Karpas-422 (cell line): Measurements from ENCODE around the gene NRIP2. TPM values are rescaled to one million over a fixed set of nuclear protein-coding genes. Genes with fewer than 3 reads are reported as not detected.

Experiments
- DNase-seq: peaks from one replicate; pipeline ENCODE4 v3.0.0-alpha.2; 2015
- H2AFZ ChIP-seq: fragments of 200-600 bp; sonication (generic); 2 replicates; pipeline ENCODE4 v1.6.1; 2014; ENCODE audit warnings: antibody characterized with exemption, low read length, mixed read lengths
- H3K27ac ChIP-seq: fragments of 200-600 bp; sonication (generic); 2 replicates; pipeline ENCODE4 v1.5.1; 2014; ENCODE audit warnings: mild to moderate bottlenecking, low read length, moderate library complexity
- H3K27me3 ChIP-seq: fragments of 200-600 bp; sonication (generic); 2 replicates; pipeline ENCODE4 v1.6.1; 2014; ENCODE audit warnings: low read length, mixed read lengths
- H3K36me3 ChIP-seq: fragments of 200-600 bp; sonication (generic); 2 replicates; pipeline ENCODE4 v1.6.1; 2014; ENCODE audit warnings: low read length, mixed read lengths; ENCODE audit not compliant: insufficient read depth
- H3K4me1 ChIP-seq: fragments of 200-600 bp; sonication (generic); 2 replicates; pipeline ENCODE4 v1.6.1; 2014; ENCODE audit warnings: mild to moderate bottlenecking, low read length, mixed read lengths
- H3K4me2 ChIP-seq: fragments of 200-600 bp; sonication (generic); 2 replicates; pipeline ENCODE4 v1.6.1; 2014; ENCODE audit warnings: low read length, low read depth, mild to moderate bottlenecking; ENCODE audit not compliant: poor library complexity, severe bottlenecking
- H3K4me3 ChIP-seq: fragments of 200-600 bp; sonication (generic); 2 replicates; pipeline ENCODE4 v1.5.1; 2014; ENCODE audit warnings: mild to moderate bottlenecking, antibody characterized with exemption, low read length, mixed read lengths
- H3K79me2 ChIP-seq: fragments of 200-600 bp; sonication (generic); 2 replicates; pipeline ENCODE4 v1.6.1; 2014; ENCODE audit warnings: mild to moderate bottlenecking, low read length, mixed read lengths
- H3K9ac ChIP-seq: fragments of 200-600 bp; sonication (generic); 2 replicates; pipeline ENCODE4 v1.6.0; 2014; ENCODE audit warnings: low read length
- H3K9me2 ChIP-seq: fragments of 200-600 bp; sonication (generic), shearing (Covaris generic); replicated peaks from 2 replicates; pipeline ENCODE4 v1.6.0; 2014; ENCODE audit warnings: mild to moderate bottlenecking, low read length, moderate library complexity; ENCODE audit not compliant: insufficient read depth
- H3K9me3 ChIP-seq: fragments of 300-700, 200-600 bp; sonication (generic); 2 replicates; pipeline ENCODE4 v1.6.1; 2014; ENCODE audit warnings: low read length, mixed read lengths
- H4K20me1 ChIP-seq: fragments of 200-600 bp; sonication (generic); 2 replicates; pipeline ENCODE4 v1.6.1; 2014; ENCODE audit warnings: mild to moderate bottlenecking, antibody characterized with exemption, low read length, low read depth; ENCODE audit not compliant: insufficient read depth
- total RNA-seq: library from RNA; depleted of rRNA; stranded (reverse); fragments of >200 nt; shearing (Covaris generic); gene quantifications from 2 replicates; pipeline ENCODE4 v1.2.3, GENCODE V29; 2014; ENCODE audit warnings: low replicate concordance

Gene NRIP2
- total RNA-seq, 1 experiment from 2014 or later: not detected

DNA sequence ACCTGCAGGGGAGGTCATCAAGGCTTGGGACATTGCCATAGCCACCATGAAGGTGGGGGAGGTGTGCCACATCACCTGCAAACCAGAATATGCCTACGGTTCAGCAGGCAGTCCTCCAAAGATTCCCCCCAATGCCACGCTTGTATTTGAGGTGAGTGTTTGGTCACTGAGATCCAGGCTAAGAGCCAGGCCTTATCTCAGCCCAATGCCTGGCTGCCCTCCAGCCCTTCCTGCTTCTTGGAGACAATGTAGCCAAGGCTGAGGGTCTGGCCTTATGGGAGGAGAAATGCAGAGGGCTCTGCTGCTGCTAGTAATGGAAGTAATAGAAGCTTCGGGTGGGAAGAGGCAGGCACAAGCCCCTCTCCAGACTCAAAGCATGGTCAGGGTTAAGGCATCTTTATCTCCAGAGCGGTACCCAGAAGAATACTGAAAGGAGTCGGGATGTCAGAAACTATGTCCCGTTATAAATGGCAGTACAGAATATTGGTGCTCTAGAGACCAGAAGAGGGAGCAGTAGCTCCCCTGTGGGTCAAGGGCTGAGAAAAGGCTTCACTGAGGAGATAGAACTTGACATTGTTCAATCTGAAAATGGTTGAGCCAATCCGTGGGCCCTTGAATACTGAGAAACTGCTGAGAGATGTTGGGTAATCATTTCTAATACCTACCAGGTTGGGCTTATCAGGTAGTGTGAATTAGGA, 37.0 kb downstream of the NRIP2 start:
- Histone ChIP-seq H3K36me3 (peaks cover 64% of the 10 kb centered on the region), H3K9me3 (no peaks in the 10 kb centered on the region), H3K79me2 (peaks cover 44% of the 10 kb centered on the region), H3K4me2 (no peak overlapping the region), H3K4me1 (peaks cover 20% of the 10 kb centered on the region), H3K4me3 (no peak overlapping the region), H3K9me2 (no peaks in the 10 kb centered on the region), H4K20me1 (peaks cover 37% of the 10 kb centered on the region), H3K9ac (no peak overlapping the region), H3K27ac (no peak overlapping the region), H2AFZ (no peak overlapping the region), H3K27me3 (no peaks in the 10 kb centered on the region)
- no peak for DNase-seq

DNA sequence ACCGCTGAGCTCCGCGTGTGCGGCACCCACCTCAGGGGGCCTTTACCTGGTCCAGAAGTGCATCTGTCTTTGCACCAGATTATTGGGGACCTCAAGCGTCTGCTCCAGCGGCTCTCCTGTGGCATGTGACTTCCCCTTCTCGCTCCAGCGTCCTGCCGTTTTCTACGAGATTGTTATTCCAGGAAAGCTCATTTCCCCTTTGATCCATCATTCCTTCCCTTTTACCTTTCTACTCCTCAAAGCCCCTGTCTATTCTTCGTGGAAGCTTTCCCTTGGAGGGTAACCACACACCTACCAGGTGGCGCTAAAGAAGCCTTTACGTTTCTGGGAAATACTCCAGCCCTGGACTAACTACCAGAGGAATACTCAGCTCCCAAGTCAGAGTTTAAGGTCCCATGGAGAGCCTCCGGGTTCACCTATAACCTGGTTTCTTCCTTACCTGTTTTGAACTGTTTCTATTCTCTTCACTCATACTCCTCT, 38.6 kb downstream of the NRIP2 start:
- Histone ChIP-seq H2AFZ (no peak overlapping the region), H3K27me3 (no peaks in the 10 kb centered on the region), H3K9ac (peak overlapping the region; percentile 84), H3K4me1 (peaks cover 20% of the 10 kb centered on the region), H4K20me1 (peaks cover 34% of the 10 kb centered on the region), H3K9me3 (no peaks in the 10 kb centered on the region), H3K79me2 (peaks cover 44% of the 10 kb centered on the region), H3K4me2 (peak overlapping the region; percentile 90), H3K9me2 (no peaks in the 10 kb centered on the region), H3K36me3 (peaks cover 49% of the 10 kb centered on the region), H3K4me3 (peak overlapping the region; percentile 92), H3K27ac (peak overlapping the region; percentile 46)
- no peak for DNase-seq

- Histone ChIP-seq H4K20me1 (peaks cover 34% of the 10 kb centered on the region), H3K27ac (peak overlapping the region; percentile 46), H3K9me2 (no peaks in the 10 kb centered on the region), H3K27me3 (no peaks in the 10 kb centered on the region), H3K79me2 (peaks cover 44% of the 10 kb centered on the region), H2AFZ (no peak overlapping the region), H3K4me1 (peaks cover 20% of the 10 kb centered on the region), H3K9ac (peak overlapping the region; percentile 84), H3K36me3 (peaks cover 44% of the 10 kb centered on the region), H3K9me3 (no peaks in the 10 kb centered on the region), H3K4me2 (peak overlapping the region; percentile 90), H3K4me3 (peak overlapping the region; percentile 92)
- DNase-seq: peak; percentile 88
These were observed 39.3 kb downstream of the NRIP2 start for GRCh38 chr12:2795291-2796186.

- Histone ChIP-seq H3K27ac (peak within 1 kb of the TSS; percentile 46; the same call in 1 of the 2 replicates), H3K27me3 (no peaks in the 10 kb centered on the region), H3K9me3 (no peaks in the 10 kb centered on the region), H3K4me2 (peak within 1 kb of the TSS; percentile 90), H3K9me2 (no peaks in the 10 kb centered on the region), H3K4me1 (peaks cover 20% of the 10 kb centered on the region), H3K4me3 (peak within 1 kb of the TSS; percentile 92), H3K9ac (peak within 1 kb of the TSS; percentile 84), H2AFZ (no peak within 1 kb of the TSS), H3K36me3 (peaks cover 37% of the 10 kb centered on the region), H4K20me1 (peaks cover 34% of the 10 kb centered on the region), H3K79me2 (peaks cover 44% of the 10 kb centered on the region)
- DNase-seq: peak; percentile 96
These were observed 40.0 kb downstream of the NRIP2 start, which contains the start of gene FKBP4 for GRCh38 chr12:2794736-2795289. FKBP4 (plus strand) TSS chr12:2794970; CDS start chr12:2795140, 170 bp downstream.

- Histone ChIP-seq H3K27me3 (no peaks in the 10 kb centered on the region), H3K4me1 (peaks cover 20% of the 10 kb centered on the region), H3K4me2 (peak overlapping the region; percentile 81), H3K4me3 (peak overlapping the region; percentile 92; the same call in 1 of the 2 replicates), H3K9me2 (no peaks in the 10 kb centered on the region), H3K27ac (no peak overlapping the region), H3K79me2 (peaks cover 38% of the 10 kb centered on the region), H3K36me3 (peaks cover 32% of the 10 kb centered on the region), H3K9me3 (no peaks in the 10 kb centered on the region), H2AFZ (no peak overlapping the region), H4K20me1 (peaks cover 29% of the 10 kb centered on the region), H3K9ac (peak overlapping the region; percentile 84)
- no peak for DNase-seq
These were observed 40.6 kb downstream of the NRIP2 start for GRCh38 chr12:2794191-2794735.

GRCh38 chr12:2793561-2793960, 41.3 kb downstream of the NRIP2 start:
- Histone ChIP-seq H3K9me2 (no peaks in the 10 kb centered on the region), H3K27ac (no peak overlapping the region), H3K4me2 (no peak overlapping the region), H3K4me3 (no peak overlapping the region), H3K79me2 (peaks cover 31% of the 10 kb centered on the region), H4K20me1 (peaks cover 26% of the 10 kb centered on the region), H3K9ac (no peak overlapping the region), H3K4me1 (peaks cover 20% of the 10 kb centered on the region), H3K36me3 (peaks cover 25% of the 10 kb centered on the region), H3K27me3 (no peaks in the 10 kb centered on the region), H2AFZ (no peak overlapping the region), H3K9me3 (no peaks in the 10 kb centered on the region)
- no peak for DNase-seq

DNA sequence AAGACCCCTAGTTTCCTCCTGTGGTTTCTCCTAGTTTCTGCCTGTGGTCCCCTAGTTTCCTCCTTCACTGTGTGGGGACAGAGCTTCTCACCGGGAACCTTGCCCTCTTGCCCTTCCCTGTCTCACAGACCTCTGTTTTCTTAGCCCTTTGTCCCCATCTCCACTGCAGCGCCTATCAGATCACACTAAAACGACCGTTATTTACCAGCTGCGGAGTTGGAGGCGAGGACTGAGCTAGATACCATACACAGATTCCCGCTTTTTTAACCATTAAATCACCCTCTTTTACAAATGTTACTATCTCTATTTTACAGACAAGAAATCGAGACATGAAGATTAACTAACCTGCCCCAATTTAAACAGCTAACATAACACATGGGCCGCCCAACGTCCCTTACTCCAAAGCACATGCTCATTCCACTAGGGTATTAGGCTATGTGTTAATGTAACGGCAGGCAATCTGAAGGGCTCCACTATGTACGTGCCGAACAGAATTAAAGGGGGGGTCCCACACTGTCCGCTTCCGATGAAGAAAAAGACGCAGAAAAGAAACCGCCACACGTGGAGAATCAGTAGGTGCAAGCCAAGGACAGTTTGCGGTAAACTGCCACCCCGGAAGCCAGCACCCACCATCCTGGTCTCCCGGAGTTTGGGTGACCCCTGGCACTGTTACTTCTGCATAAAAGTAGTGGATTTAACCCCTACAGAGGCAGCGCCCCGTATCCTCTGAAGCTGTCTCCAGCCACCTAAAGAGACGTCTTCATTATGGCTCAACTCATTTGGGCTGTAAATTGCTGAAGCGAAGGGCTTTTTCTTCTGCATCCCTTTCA, 41.9 kb downstream of the NRIP2 start:
- H3K4me2 ChIP-seq: no peak overlapping the region
- DNase-seq: no peak
- no peaks in the 10 kb centered on the region for H3K27me3 ChIP-seq
- H3K4me3 ChIP-seq: no peak overlapping the region
- no peaks in the 10 kb centered on the region for H3K9me2 ChIP-seq
- peaks cover 24% of the 10 kb centered on the region for H3K79me2 ChIP-seq
- H3K9ac ChIP-seq: no peak overlapping the region
- no peaks in the 10 kb centered on the region for H3K9me3 ChIP-seq
- no peak overlapping the region for H2AFZ ChIP-seq
- H3K4me1 ChIP-seq: peaks cover 20% of the 10 kb centered on the region
- no peak overlapping the region for H3K27ac ChIP-seq
- H3K36me3 ChIP-seq: peaks cover 19% of the 10 kb centered on the region
- peaks cover 22% of the 10 kb centered on the region for H4K20me1 ChIP-seq
